Endothelial cell of umbilical vein (primary cell): ENCODE measurements around the gene SPAG9. TPM values are rescaled to one million over a fixed set of nuclear protein-coding genes. Genes with fewer than 3 reads are reported as not detected.

Source experiments
- BruUV-seq: library from RNA; stranded (reverse); fragments of 400-500 nt; replicated peaks from 2 replicates; lab custom pipeline; 2021; lab: Mats Ljungman, UMichigan
- CTCF ChIA-PET: fragments of 300-600, 350-600 bp; sonication (Branson Sonifier 250); formaldehyde crosslinking; loops from one replicate; lab custom pipeline; 2021; ENCODE audit warnings: antibody characterized with exemption, inconsistent platforms; lab: Charles Lee
- POLR2A ChIA-PET: fragments of 300-600, 350-600 bp; sonication (Branson Sonifier 250); formaldehyde crosslinking; loops from one replicate; lab custom pipeline; 2021; ENCODE audit warnings: antibody characterized with exemption, inconsistent platforms; lab: Charles Lee
- DNase-seq: peaks from one replicate; pipeline ENCODE4 v3.0.0-alpha.2; 2011; ENCODE audit warnings: low read depth, low spot score
- FAIRE-seq: peaks from 2 replicates; lab custom pipeline; 2011; peaks lifted over from hg19 to GRCh38; lab: Jason Lieb, UNC
- H2AFZ ChIP-seq: 2 replicates; pipeline ENCODE4 v1.6.0; 2012; ENCODE audit warnings: low read depth, low read length, control low read depth, inconsistent platforms
- H3K27ac ChIP-seq: 2 replicates; pipeline ENCODE4 v1.5.1; 2011; ENCODE audit warnings: low read depth, mild to moderate bottlenecking, control low read depth, low read length, moderate library complexity; ENCODE audit not compliant: insufficient read depth
- H3K27me3 ChIP-seq, 2 experiments: 2 replicates each; pipeline versions ENCODE4 v1.6.0 to v1.6.1; 2011; ENCODE audit warnings: low read length in 2 of 2, mixed read lengths in 1 of 2; ENCODE audit not compliant: control insufficient read depth in 2 of 2, insufficient read depth in 2 of 2
- H3K36me3 ChIP-seq, 2 experiments: 2 replicates in 1 of 2; 3 replicates in 1 of 2; pipeline ENCODE4 v1.5.1; 2011; ENCODE audit warnings: low read length in 2 of 2, mild to moderate bottlenecking in 1 of 2, moderate library complexity in 1 of 2; ENCODE audit not compliant: control insufficient read depth in 2 of 2, insufficient read depth in 2 of 2; ENCODE audit errors: extremely low read depth in 1 of 2
- H3K4me1 ChIP-seq: 3 replicates; pipeline ENCODE4 v1.5.1; 2011; ENCODE audit warnings: mild to moderate bottlenecking, low read length; ENCODE audit not compliant: control insufficient read depth, insufficient read depth; ENCODE audit errors: extremely low read depth
- H3K4me2 ChIP-seq: 2 replicates; pipeline ENCODE4 v1.6.1; 2011; ENCODE audit warnings: low read length, control low read depth, mixed read lengths; ENCODE audit not compliant: insufficient read depth
- H3K4me3 ChIP-seq, 3 experiments: fragments of 200-600 bp in 1 of 3; sonication (generic), shearing (Covaris generic) in 1 of 3; replicated peaks in 1 of 3; 2 replicates each; pipeline ENCODE4 v1.5.1; 2011 to 2016; ENCODE audit warnings: control low read depth in 3 of 3, low read length in 3 of 3, mild to moderate bottlenecking in 2 of 3, inconsistent platforms in 1 of 3, low read depth in 1 of 3, moderate library complexity in 1 of 3; ENCODE audit not compliant: insufficient read depth in 1 of 3
- H3K79me2 ChIP-seq: 2 replicates; pipeline ENCODE4 v1.6.0; 2012; ENCODE audit warnings: low read length, inconsistent platforms; ENCODE audit not compliant: control insufficient read depth, insufficient read depth
- H3K9ac ChIP-seq: replicated peaks from 2 replicates; pipeline ENCODE3; 2011; ENCODE audit warnings: low read length, control low read depth; ENCODE audit not compliant: insufficient read depth; ENCODE audit errors: extremely low read depth
- H3K9me1 ChIP-seq: replicated peaks from 3 replicates; pipeline ENCODE4 v1.6.0; 2011; ENCODE audit warnings: mild to moderate bottlenecking, low read length; ENCODE audit not compliant: control insufficient read depth, insufficient read depth; ENCODE audit errors: extremely low read depth
- H3K9me3 ChIP-seq: replicated peaks from 2 replicates; pipeline ENCODE4 v1.5.1; 2012; ENCODE audit warnings: low read length, inconsistent platforms; ENCODE audit not compliant: control insufficient read depth, insufficient read depth
- H4K20me1 ChIP-seq: replicated peaks from 2 replicates; pipeline ENCODE3; 2011; ENCODE audit warnings: mild to moderate bottlenecking, low read length; ENCODE audit not compliant: control insufficient read depth, insufficient read depth; ENCODE audit errors: extremely low read depth
- CTCF ChIP-seq, 2 donors: IDR thresholded peaks; 1 replicate in 1 of 2; 2 replicates in 1 of 2; pipeline ENCODE4 v1.5.1; 2011; ENCODE audit warnings: low read length in 2 of 2, mild to moderate bottlenecking in 2 of 2, moderate library complexity in 2 of 2, control low read depth in 1 of 2, inconsistent platforms in 1 of 2, low read depth in 1 of 2; ENCODE audit not compliant: insufficient read depth in 1 of 2; ENCODE audit errors: extremely low read depth in 1 of 2
- EZH2 ChIP-seq: IDR thresholded peaks from 2 replicates; pipeline ENCODE4 v1.6.1; 2012; ENCODE audit warnings: borderline replicate concordance, low read depth, mild to moderate bottlenecking, moderate library complexity, low read length, inconsistent platforms; ENCODE audit not compliant: severe bottlenecking
- FOS ChIP-seq: IDR thresholded peaks from 2 replicates; pipeline ENCODE4 v1.6.1; 2011; ENCODE audit warnings: mild to moderate bottlenecking, low read length, moderate library complexity, borderline replicate concordance; ENCODE audit not compliant: insufficient read depth
- MYC ChIP-seq: IDR thresholded peaks from one replicate; pipeline ENCODE4 v1.6.1; 2011; ENCODE audit warnings: mild to moderate bottlenecking, low read depth, low read length
- POLR2A ChIP-seq: IDR thresholded peaks from 2 replicates; pipeline ENCODE4 v1.6.1; 2012; ENCODE audit warnings: low read depth, mild to moderate bottlenecking, control low read depth, low read length
- POLR2AphosphoS5 ChIP-seq: IDR thresholded peaks from 2 replicates; pipeline ENCODE4 v1.6.1; 2012; ENCODE audit warnings: low read depth, mild to moderate bottlenecking, control low read depth, low read length, moderate library complexity; ENCODE audit not compliant: insufficient read depth
- dilution Hi-C: fragments of 300-500 bp; cut with MboI; formaldehyde crosslinking; loops from one replicate; pipeline ENCODE4 v1.15.0; 2019; ENCODE audit warnings: low sequenced_read_pairs; ENCODE audit not compliant: extremely low pct_ligation_motif_present
- intact Hi-C: fragments of 100-400 bp; cut with micrococcal nuclease; formaldehyde crosslinking; loops from one replicate; pipeline ENCODE4 v1.10.0; 2022
- polyA plus RNA-seq, 4 experiments: library from polyadenylated mRNA; depleted of rRNA in 3 of 4; stranded (reverse) in 3 of 4; unstranded in 1 of 4; fragments of >200 nt; gene quantifications; 2 replicates each; pipeline versions ENCODE4 v1.2.1 to v1.2.3, GENCODE V29; 2011 to 2012; ENCODE audit warnings: missing spikeins in 1 of 4
- total RNA-seq: library from RNA; stranded (reverse); gene quantifications from 2 replicates; pipeline ENCODE4 v1.2.3, GENCODE V29; 2021

SPAG9 gene
- total and polyA plus RNA-seq, 2 donors (not counting 3 experiments of a cell fraction or from before 2014, with no cell fraction given): 16.5 to 75.0 TPM

GRCh38 chr17:50939795-50940684 lies 180.6 kb downstream of the SPAG9 start:
- peaks cover 4% of the 10 kb centered on the region for H3K4me1 ChIP-seq
- ChIA-PET CTCF (interaction anchor here (1.0 to 2.8 kb wide), 5 partner anchors 8 to 88 kb away, joined by 3 to 8 read pairs (median 4); no protein-coding TSS in a partner anchor), POLR2A (no interaction called here)
- FAIRE-seq (no peak), DNase-seq (no peak)
- H3K27ac ChIP-seq: no peak overlapping the region
- no peaks in the 10 kb centered on the region for H3K9me1 ChIP-seq
- no peak overlapping the region for H3K4me3 ChIP-seq
- TF ChIP-seq MYC (no peak), POLR2A (no peak), POLR2AphosphoS5 (no peak), FOS (no peak), EZH2 (no peak)
- no peaks in the 10 kb centered on the region for H4K20me1 ChIP-seq
- no peaks in the 10 kb centered on the region for H3K9me3 ChIP-seq
- BruUV-seq: no TSS peak
- intact Hi-C loops: no loop called here
- no peak overlapping the region for H3K9ac ChIP-seq
- H3K27me3 ChIP-seq: no peaks in the 10 kb centered on the region
- no peaks in the 10 kb centered on the region for H3K79me2 ChIP-seq
- dilution Hi-C loops: no loop called here
- H3K4me2 ChIP-seq: no peak overlapping the region
- H3K36me3 ChIP-seq: no peaks in the 10 kb centered on the region
- H2AFZ ChIP-seq: no peak overlapping the region

GRCh38 chr17:50939542-50939794 lies 181.2 kb downstream of the SPAG9 start:
- Histone ChIP-seq H3K4me2 (no peak overlapping the region), H3K27ac (no peak overlapping the region), H3K9me1 (no peaks in the 10 kb centered on the region), H3K4me3 (no peak overlapping the region), H3K27me3 (no peaks in the 10 kb centered on the region), H3K9ac (no peak overlapping the region), H3K36me3 (no peaks in the 10 kb centered on the region), H3K4me1 (no peaks in the 10 kb centered on the region), H3K79me2 (no peaks in the 10 kb centered on the region), H4K20me1 (no peaks in the 10 kb centered on the region), H3K9me3 (no peaks in the 10 kb centered on the region), H2AFZ (no peak overlapping the region)
- POLR2A ChIA-PET: no interaction called here
- dilution Hi-C loops: no loop called here
- DNase-seq (no peak), FAIRE-seq (no peak)
- no peak for TF ChIP-seq FOS
- TF ChIP-seq MYC: no peak
- no peak for TF ChIP-seq CTCF (IDR thresholded peaks at IDR 0.05; ENCODE audit: extremely low read depth in 1 of 2, insufficient read depth in 1 of 2, low read depth in 1 of 2, low read length in 2 of 2)
- no peak for TF ChIP-seq POLR2AphosphoS5
- no peak for TF ChIP-seq EZH2
- intact Hi-C loops: no loop called here
- no TSS peak for BruUV-seq
- CTCF ChIA-PET: interaction anchor here (1.0 to 1.4 kb wide), 3 partner anchors 9 to 87 kb away, joined by 3 to 4 read pairs (median 4); no protein-coding TSS in a partner anchor
